BLaER1 (cell line): ENCODE data around the gene MRPS22.
"Not testable (repeated sequence)": the region's sequence is repeated elsewhere in the genome, so short reads cannot be mapped to it uniquely, and the experiment has no call there.

ENCODE experiments used
- H3K27ac ChIP-seq: shearing (Covaris generic); formaldehyde crosslinking; 2 replicates; pipeline ENCODE4 v1.8.1; 2022
- H3K27me3 ChIP-seq: shearing (Covaris generic); formaldehyde crosslinking; 2 replicates; pipeline ENCODE4 v1.8.1; 2022
- H3K36me3 ChIP-seq: shearing (Covaris generic); formaldehyde crosslinking; 2 replicates; pipeline ENCODE4 v1.8.1; 2022
- H3K4me1 ChIP-seq: shearing (Covaris generic); formaldehyde crosslinking; 2 replicates; pipeline ENCODE4 v1.8.1; 2022
- H3K4me2 ChIP-seq: shearing (Covaris generic); formaldehyde crosslinking; 2 replicates; pipeline ENCODE4 v1.8.1; 2022
- H3K4me3 ChIP-seq: shearing (Covaris generic); formaldehyde crosslinking; 2 replicates; pipeline ENCODE4 v1.8.1; 2022
- H3K9ac ChIP-seq: shearing (Covaris generic); formaldehyde crosslinking; 2 replicates; pipeline ENCODE4 v1.8.1; 2022
- H3K9me3 ChIP-seq: shearing (Covaris generic); formaldehyde crosslinking; 2 replicates; pipeline ENCODE4 v1.8.1; 2022
- H4K20me1 ChIP-seq: shearing (Covaris generic); formaldehyde crosslinking; 2 replicates; pipeline ENCODE4 v1.8.1; 2022
- Cebpa-rat ChIP-seq: shearing (Covaris generic); IDR thresholded peaks from 2 replicates; pipeline ENCODE4 v1.8.1; 2022

The MRPS22 gene

DNA sequence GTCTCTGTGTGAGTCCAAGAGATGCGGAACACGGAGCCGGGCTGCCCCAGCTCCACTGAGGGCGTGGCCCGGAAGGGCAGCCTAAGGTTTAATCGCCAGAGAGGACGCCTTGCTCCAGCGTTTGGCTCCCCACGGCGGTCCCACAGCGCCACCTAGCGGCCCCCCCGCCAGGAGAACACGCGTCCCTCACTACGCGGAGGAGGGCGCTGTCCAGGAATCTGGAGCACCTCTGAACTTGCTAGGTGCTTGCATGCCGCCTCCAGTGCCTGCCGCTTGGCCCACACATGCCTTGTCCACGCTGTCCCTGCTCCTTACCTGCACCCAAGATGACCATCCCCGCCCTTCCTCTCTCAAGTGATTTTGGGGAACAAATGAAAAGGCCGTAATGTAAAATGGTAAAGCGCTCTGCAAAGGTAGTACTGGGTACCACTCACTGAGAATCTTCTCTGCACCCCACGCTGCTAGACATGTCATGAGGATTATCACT is 14.4 kb upstream of the MRPS22 start:
- no peak for TF ChIP-seq Cebpa-rat
- Histone ChIP-seq H3K4me2 (peak overlapping the region; percentile 76), H4K20me1 (no peaks in the 10 kb centered on the region), H3K36me3 (no peaks in the 10 kb centered on the region), H3K9ac (no peak overlapping the region), H3K4me3 (peak overlapping the region; percentile 41; the same call in 1 of the 2 replicates), H3K27ac (no peak overlapping the region), H3K27me3 (no peaks in the 10 kb centered on the region), H3K9me3 (0 out of 2 replicates have a peak, but pooled peaks cover 6% of the 10 kb centered on the region), H3K4me1 (peaks cover 10% of the 10 kb centered on the region)

GRCh38 chr3:139332092-139332491 is 11.7 kb upstream of the MRPS22 start:
- H3K27me3 ChIP-seq = no peaks in the 10 kb centered on the region
- H3K27ac ChIP-seq = no peak overlapping the region
- H3K9me3 ChIP-seq = no peaks in the 10 kb centered on the region
- H3K4me1 ChIP-seq = peaks cover 10% of the 10 kb centered on the region
- no peak overlapping the region for H3K4me2 ChIP-seq
- H4K20me1 ChIP-seq = no peaks in the 10 kb centered on the region
- no peak overlapping the region for H3K4me3 ChIP-seq
- H3K9ac ChIP-seq = no peak overlapping the region
- H3K36me3 ChIP-seq = no peaks in the 10 kb centered on the region
- no peak for TF ChIP-seq Cebpa-rat

DNA sequence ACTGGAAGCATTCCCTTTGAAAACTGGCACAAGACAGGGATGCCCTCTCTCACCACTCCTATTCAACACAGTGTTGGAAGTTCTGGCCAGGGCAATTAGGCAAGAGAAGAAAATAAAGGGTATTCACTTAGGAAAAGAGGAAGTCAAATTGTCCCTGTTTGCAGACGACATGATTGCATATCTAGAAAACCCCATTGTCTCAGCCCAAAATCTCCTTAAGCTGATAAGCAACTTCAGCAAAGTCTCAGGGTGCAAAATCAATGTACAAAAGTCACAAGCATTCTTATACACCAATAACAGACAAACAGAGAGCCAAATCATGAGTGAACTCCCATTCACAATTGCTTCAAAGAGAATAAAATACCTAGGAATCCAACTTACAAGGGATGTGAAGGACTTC is 9.1 kb upstream of the MRPS22 start:
- not testable (repeated sequence) for H3K4me1 ChIP-seq, H3K9ac ChIP-seq, H4K20me1 ChIP-seq, H3K9me3 ChIP-seq, H3K36me3 ChIP-seq, H3K4me2 ChIP-seq, H3K27me3 ChIP-seq, H3K27ac ChIP-seq, H3K4me3 ChIP-seq

- Histone ChIP-seq H3K9me3 (no peaks in the 10 kb centered on the region), H4K20me1 (no peaks in the 10 kb centered on the region), H3K4me2 (no peak overlapping the region), H3K27me3 (no peaks in the 10 kb centered on the region), H3K9ac (no peak overlapping the region), H3K4me1 (0 out of 2 replicates have a peak, but pooled peaks cover 2% of the 10 kb centered on the region), H3K27ac (no peak overlapping the region), H3K4me3 (no peak overlapping the region), H3K36me3 (no peaks in the 10 kb centered on the region)
- TF ChIP-seq Cebpa-rat = no peak
These were observed 5.4 kb upstream of the MRPS22 start for GRCh38 chr3:139338405-139338804.

DNA sequence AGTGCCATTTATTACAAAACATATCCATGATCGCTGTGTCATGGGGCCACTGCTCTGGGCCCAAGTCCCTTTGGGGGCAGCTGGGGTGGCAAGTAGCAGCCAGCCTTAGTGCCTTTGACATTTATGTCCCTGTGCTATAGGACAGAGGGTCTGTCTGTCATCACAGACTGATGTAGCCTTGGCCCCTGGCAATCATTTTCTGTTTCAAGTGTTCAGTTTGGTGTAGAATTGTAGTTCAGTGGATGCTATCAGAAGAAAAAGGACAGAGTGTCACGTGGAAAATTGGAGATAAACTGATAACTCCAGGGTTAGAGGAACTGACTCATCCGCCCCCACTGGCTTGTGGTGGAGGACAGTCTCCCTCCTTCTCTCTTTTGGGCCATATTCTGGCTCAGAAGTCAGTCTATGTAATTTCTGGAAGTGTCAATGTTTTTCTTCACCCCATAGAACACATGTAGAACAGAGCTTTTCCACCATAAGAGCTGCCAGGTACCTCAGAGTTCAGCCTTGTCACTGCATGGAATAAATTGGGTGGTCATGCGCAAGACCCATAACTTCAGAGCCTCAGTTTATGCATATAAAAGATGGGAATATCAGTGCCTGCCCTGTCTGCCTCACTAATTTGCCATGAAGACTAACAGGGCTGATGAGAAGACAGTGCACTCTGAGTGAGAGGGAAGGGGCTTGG is 4.5 kb upstream of the MRPS22 start:
- H3K27ac ChIP-seq = no peak overlapping the region
- TF ChIP-seq Cebpa-rat = no peak

DNA sequence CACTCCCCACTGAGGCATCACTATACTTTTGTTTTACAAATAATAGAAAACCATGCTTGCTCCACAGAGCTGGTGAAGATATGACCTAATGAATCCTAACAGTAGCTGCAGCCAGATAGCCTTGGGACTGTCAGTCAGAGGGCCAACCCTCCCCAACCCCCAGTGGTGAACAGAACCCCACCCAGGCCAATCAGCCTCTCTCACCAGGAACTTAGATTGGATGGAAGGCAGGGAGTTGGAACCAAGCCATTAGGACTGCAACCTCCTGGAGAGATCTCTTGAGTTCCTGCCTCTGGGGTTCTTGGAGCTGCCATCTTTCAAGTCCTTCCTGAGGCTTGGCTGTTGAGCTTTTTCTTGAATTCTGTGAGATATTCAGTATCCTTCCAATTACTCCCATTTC is 3.0 kb upstream of the MRPS22 start:
- Histone ChIP-seq H3K27ac (no peak overlapping the region), H3K4me2 (no peak overlapping the region), H3K27me3 (no peaks in the 10 kb centered on the region), H3K4me1 (peaks cover 19% of the 10 kb centered on the region), H4K20me1 (no peaks in the 10 kb centered on the region), H3K9ac (no peak overlapping the region), H3K36me3 (0 out of 2 replicates have a peak, but pooled peaks cover 1% of the 10 kb centered on the region), H3K4me3 (no peak overlapping the region), H3K9me3 (no peaks in the 10 kb centered on the region)
- TF ChIP-seq Cebpa-rat = no peak

More for the DNA sequence above, 4.5 kb upstream of the MRPS22 start:
- Histone ChIP-seq H3K9me3 (no peaks in the 10 kb centered on the region), H3K4me2 (no peak overlapping the region), H3K36me3 (no peaks in the 10 kb centered on the region), H3K27me3 (no peaks in the 10 kb centered on the region), H3K4me3 (no peak overlapping the region), H3K4me1 (peaks cover 5% of the 10 kb centered on the region), H3K9ac (no peak overlapping the region), H4K20me1 (no peaks in the 10 kb centered on the region)

DNA sequence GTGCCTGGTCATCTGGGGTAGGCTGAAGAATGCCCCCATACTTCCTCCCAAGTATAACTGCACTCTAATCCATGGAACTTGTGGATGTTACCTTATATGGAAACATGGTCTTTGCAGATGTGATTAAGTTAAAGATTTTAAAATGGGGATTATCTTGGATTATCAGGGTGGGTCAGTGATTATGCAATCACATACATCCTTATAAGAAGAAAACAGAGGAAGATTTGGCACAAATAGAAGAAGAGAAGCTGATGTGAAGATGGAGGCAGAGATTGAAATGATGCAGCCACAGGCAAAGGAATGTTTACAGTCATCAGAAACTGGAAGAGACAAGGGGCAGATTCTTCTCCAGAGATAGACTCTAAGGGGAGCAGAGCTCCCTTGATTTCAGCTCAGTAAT is 1.8 kb upstream of the MRPS22 start:
- Histone ChIP-seq H3K9me3 (no peaks in the 10 kb centered on the region), H3K9ac (no peak overlapping the region), H3K4me2 (no peak overlapping the region), H3K27me3 (no peaks in the 10 kb centered on the region), H4K20me1 (peaks cover 11% of the 10 kb centered on the region; the same call in 1 of the 2 replicates), H3K27ac (no peak overlapping the region), H3K4me1 (peaks cover 23% of the 10 kb centered on the region), H3K36me3 (peaks cover 13% of the 10 kb centered on the region), H3K4me3 (no peak overlapping the region)
- TF ChIP-seq Cebpa-rat = peak; percentile 11; the same call in 1 of the 2 replicates

- H3K4me1 ChIP-seq = peaks cover 23% of the 10 kb centered on the region
- H3K9ac ChIP-seq = no peak overlapping the region
- H3K27ac ChIP-seq = no peak overlapping the region
- no peaks in the 10 kb centered on the region for H3K9me3 ChIP-seq
- H3K4me2 ChIP-seq = no peak overlapping the region
- H3K36me3 ChIP-seq = peaks cover 61% of the 10 kb centered on the region
- no peaks in the 10 kb centered on the region for H3K27me3 ChIP-seq
- no peak overlapping the region for H3K4me3 ChIP-seq
- no peak for TF ChIP-seq Cebpa-rat
- peaks cover 21% of the 10 kb centered on the region; the same call in 1 of the 2 replicates for H4K20me1 ChIP-seq
These were observed 3.0 kb downstream of the MRPS22 start for GRCh38 chr3:139346771-139347170.

DNA sequence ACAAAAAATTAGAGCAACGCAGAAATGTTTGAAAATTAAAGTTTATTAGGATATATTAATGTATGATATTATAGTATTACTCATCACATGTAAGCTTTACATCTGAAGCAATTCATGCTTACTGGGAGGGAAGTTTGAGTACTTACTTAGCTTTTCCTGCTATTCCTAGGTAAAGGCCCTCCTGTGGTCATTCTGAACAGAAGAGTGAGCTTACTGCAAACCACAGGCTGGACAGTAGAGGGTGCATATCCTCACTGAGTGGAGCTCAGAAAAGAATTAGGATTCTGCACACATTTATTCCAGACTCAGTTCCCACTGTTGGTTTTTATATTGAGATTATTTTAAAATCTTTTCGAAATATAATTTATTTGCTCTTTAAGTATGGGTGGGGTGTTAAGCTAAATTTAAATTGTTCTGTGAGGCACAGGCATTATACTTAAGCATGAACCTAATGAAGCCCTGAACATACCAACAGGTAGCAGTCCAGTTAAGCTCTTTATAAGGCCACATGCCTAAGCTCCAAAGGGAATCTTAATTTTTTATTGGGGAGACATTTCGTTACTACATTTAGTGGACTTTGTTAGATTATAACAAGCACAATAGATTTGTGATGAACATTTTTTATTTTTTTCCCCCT is 10.2 kb downstream of the MRPS22 start:
- Histone ChIP-seq H3K4me1 (peaks cover 13% of the 10 kb centered on the region), H3K9me3 (no peaks in the 10 kb centered on the region), H3K4me2 (no peak overlapping the region), H3K27ac (no peak overlapping the region), H3K36me3 (peaks cover 100% of the 10 kb centered on the region), H4K20me1 (peaks cover 46% of the 10 kb centered on the region), H3K9ac (no peak overlapping the region), H3K27me3 (no peaks in the 10 kb centered on the region), H3K4me3 (no peak overlapping the region)
- TF ChIP-seq Cebpa-rat = no peak

- no peak overlapping the region for H3K4me3 ChIP-seq
- H3K36me3 ChIP-seq = peaks cover 100% of the 10 kb centered on the region
- no peaks in the 10 kb centered on the region for H3K27me3 ChIP-seq
- H3K4me2 ChIP-seq = no peak overlapping the region
- peaks cover 20% of the 10 kb centered on the region for H3K4me1 ChIP-seq
- H3K27ac ChIP-seq = no peak overlapping the region
- no peak overlapping the region for H3K9ac ChIP-seq
- H4K20me1 ChIP-seq = peaks cover 50% of the 10 kb centered on the region
- H3K9me3 ChIP-seq = no peaks in the 10 kb centered on the region
- TF ChIP-seq Cebpa-rat = no peak
These were observed 10.8 kb downstream of the MRPS22 start for GRCh38 chr3:139354661-139355060.
